ENCODE results near the gene LMF1. TPM values are rescaled to one million over a fixed set of nuclear protein-coding genes. Genes with fewer than 3 reads are reported as not detected.
A peak's percentile ranks its signal among the peaks of the same experiment; 100 is the strongest.

The LMF1 gene
- total and polyA plus RNA-seq, 9 of the 15 experiments (the other 6 are each of a cell fraction or from before 2014, with no cell fraction given), result 0.11 to 1.6 (median 0.55) TPM; not detected in 1

- Histone ChIP-seq H3K4me3 (no peak overlapping the region), H3K79me2 (ENCODE audit: control insufficient read depth, insufficient read depth, low read length) (no peaks in the 10 kb centered on the region), H3K9ac (ENCODE audit: insufficient read depth in 1 of 2, low read depth in 2 of 2, low read length in 2 of 2) (peak overlapping the region in 1 of 2 experiments; percentile 52; a peak in 1 of 4 replicates), H3K4me1 (replicated peaks in 1 of 2; ENCODE audit: control insufficient read depth in 2 of 2, insufficient read depth in 2 of 2, low read length in 2 of 2) (peaks cover 0 to 35% of the 10 kb centered on the region in 2 experiments; a peak in 2 of 5 replicates), H3K27me3 (ENCODE audit: control insufficient read depth in 2 of 2, insufficient read depth in 2 of 2, low read length in 2 of 2) (peaks cover 40 to 90% of the 10 kb centered on the region in 2 experiments), H4K20me1 (replicated peaks; ENCODE audit: control insufficient read depth, insufficient read depth, low read length) (no peaks in the 10 kb centered on the region), H3K4me2 (ENCODE audit: insufficient read depth, low read length) (no peak overlapping the region), H3K9me1 (ENCODE audit: control insufficient read depth, insufficient read depth, low read length) (no peaks in the 10 kb centered on the region), H3K9me3 (replicated peaks; ENCODE audit: control insufficient read depth, insufficient read depth, low read depth, low read length) (no peaks in the 10 kb centered on the region; the same call in 1 of the 2 replicates), H3K27ac (ENCODE audit: extremely low read depth, low read depth, low read length) (no peak overlapping the region), H3K36me3 (ENCODE audit: control insufficient read depth, insufficient read depth, low read length) (no peaks in the 10 kb centered on the region), H2AFZ (ENCODE audit: low read depth, low read length) (no peak overlapping the region)
- ATAC-seq (no peak), DNase-seq (ENCODE audit: extremely low read depth in 1 of 4, low spot score in 3 of 4) (no peak), FAIRE-seq (no peak)
- intact Hi-C loops (cut with micrococcal nuclease) (no loop called here), in situ Hi-C loops (cut with MboI) (no loop called here)
- WGBS (ENCODE audit: insufficient coverage, low coverage, missing lambda C conversion rate), result 8% methylated on average over 68 of the region's 71 CpGs
- CTCF ChIA-PET (ENCODE audit: low intra/inter-chr PET ratio), result no interaction called here
- BruUV-seq (replicated peaks), result no TSS peak
- peak; percentile 33; the same call in 1 of the 2 replicates for TF ChIP-seq POLR2G (IDR thresholded peaks at IDR 0.05; ENCODE audit: low read depth, low read length)
- no peak for TF ChIP-seq BRF2 (IDR thresholded peaks at IDR 0.05; ENCODE audit: borderline replicate concordance, insufficient read depth, insufficient read length)
- no peak for TF ChIP-seq MCM5 (IDR thresholded peaks at IDR 0.05; ENCODE audit: low read depth)
- no peak for TF ChIP-seq TCFL5 (CRISPR knock-in tag; conservative IDR thresholded peaks at IDR 0.05)
- TF ChIP-seq CTCFL (IDR thresholded peaks at IDR 0.05; ENCODE audit: borderline replicate concordance, insufficient read depth, low read depth, low read length, poor library complexity, severe bottlenecking), result no peak
- no peak for TF ChIP-seq RBM14 (IDR thresholded peaks at IDR 0.05; ENCODE audit: borderline replicate concordance, insufficient read depth, low read depth, low read length)
- no peak for TF ChIP-seq HDAC2 (IDR thresholded peaks at IDR 0.05)
- no peak for TF ChIP-seq ARNT (IDR thresholded peaks at IDR 0.05)
- no peak for TF ChIP-seq TRIM28 (IDR thresholded peaks at IDR 0.05)
- POLR2A ChIA-PET, result interaction anchor here (0.7 kb wide), 1 partner anchor 120 kb away, joined by 4 read pairs; no protein-coding TSS in a partner anchor
Observed at GRCh38 chr16:817001-817906, 153.5 kb downstream of the LMF1 start.

Measured in K562 (cell line).